Measurements from ENCODE around the gene COL12A1.

The COL12A1 gene

GRCh38 chr6:75102301-75102700, 103.6 kb downstream of the COL12A1 start:
- no peak for DNase-seq (ENCODE audit: low read depth, low spot score)

DNA sequence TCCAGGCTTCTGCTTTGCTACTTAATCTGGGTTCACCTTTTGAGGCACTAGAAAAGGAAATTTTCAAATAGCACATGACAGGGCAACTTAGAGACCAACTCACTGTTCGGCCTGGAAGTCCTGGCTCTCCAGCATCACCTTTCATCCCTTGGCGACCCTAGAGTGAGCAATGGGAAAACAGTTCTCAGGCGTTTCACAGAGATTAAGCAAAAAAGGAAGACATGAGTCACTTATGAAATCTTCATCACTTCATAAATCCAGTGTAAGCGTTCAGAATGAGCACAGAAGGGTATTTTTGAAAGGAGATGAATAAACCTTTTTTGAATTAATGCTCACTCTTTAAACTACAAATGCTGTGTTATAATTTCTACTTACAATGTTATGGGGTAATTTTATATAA, 104.0 kb downstream of the COL12A1 start:
- no peak for DNase-seq (ENCODE audit: low read depth, low spot score)

DNA sequence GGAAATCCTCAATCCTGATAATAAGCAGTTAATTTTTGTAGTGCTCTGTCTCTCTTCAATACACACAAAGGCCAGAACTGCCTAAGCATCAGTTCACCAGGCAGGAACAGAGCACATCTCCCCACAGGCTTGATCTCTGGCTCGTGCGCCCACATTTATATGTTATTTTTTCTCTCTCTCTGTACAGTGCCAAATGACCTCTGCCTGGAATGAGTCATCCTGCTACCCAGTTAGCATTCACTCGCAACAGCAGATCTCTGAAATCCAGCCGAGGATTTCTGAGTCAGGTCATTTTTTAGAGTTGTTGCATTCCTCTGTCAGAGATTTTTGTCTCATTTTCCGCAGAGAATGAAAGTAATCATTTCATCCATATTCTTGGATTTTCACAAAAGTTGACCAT, 107.1 kb downstream of the COL12A1 start:
- DNase-seq (ENCODE audit: low read depth, low spot score): no peak

GRCh38 chr6:75096966-75097365, 108.9 kb downstream of the COL12A1 start:
- DNase-seq (ENCODE audit: low read depth, low spot score): no peak

DNA sequence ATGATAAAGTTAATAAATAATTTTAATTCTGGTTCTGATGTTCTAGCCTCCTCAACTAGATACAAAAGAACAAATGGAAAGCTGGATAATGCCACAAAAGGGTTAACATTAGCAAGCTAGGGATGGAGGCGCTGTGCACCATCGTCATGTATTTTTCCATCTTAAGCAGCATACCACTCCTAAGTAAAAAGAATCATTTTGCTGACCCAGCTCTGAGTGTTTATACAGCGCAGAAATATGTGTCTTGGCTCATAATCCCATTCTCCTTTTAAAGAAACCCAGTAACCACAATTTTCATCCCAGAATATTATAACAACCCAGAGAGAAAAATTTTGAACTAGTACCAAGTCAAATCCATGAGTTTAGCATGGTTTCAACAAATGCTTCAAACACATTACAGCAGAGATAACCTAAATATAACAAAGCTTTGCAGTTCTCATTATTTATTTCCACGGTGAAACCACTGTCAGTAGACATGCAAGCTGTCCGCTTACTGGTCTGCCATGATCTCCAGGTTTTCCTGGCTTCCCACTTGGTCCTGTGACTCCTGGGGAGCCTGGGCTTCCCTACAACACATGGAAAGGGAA, 111.1 kb downstream of the COL12A1 start:
- no peak for DNase-seq (ENCODE audit: low read depth, low spot score)

GRCh38 chr6:75091467-75092190, 114.2 kb downstream of the COL12A1 start:
- DNase-seq (ENCODE audit: low read depth, low spot score): no peak

GRCh38 chr6:75090576-75090975, 115.3 kb downstream of the COL12A1 start:
- DNase-seq (ENCODE audit: low read depth, low spot score): no peak

- no peak for DNase-seq (ENCODE audit: low read depth, low spot score)
Observed at GRCh38 chr6:75089921-75090320, 115.9 kb downstream of the COL12A1 start.

DNA sequence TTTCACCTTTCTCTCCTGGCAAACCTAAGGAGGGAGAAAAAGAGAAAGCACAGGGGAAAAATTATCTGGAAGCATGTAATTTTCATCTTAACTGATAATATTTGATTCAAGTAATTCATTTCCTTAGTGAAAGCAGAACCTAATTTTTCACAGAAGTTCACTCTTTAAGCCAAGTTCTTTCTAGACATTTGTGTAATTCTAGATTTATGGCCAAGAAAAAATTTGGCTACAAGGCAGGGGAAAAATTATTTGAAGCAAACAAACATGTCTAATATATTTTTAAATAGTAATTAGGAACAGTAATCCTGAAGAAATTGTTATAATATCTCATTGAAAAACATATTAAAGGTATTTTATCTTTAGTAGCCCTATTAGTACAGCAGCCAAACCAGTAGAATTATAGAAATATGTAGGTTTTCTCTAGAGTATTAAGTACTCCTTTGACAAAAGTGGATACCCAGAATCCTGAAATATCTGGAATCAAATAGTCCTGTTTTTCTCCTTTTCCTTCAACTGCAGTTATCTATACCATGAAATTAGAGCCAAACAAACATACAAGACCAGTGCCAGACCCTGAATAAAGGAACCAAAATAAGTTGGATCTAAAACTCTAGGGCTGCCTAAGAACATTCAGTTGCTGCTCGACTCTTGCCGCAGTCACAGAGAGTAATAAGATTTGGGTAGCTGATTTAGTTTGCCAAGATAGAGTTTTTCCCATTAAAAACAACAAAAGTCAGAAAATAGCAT, 116.5 kb downstream of the COL12A1 start:
- DNase-seq (ENCODE audit: low read depth, low spot score): no peak

DNA sequence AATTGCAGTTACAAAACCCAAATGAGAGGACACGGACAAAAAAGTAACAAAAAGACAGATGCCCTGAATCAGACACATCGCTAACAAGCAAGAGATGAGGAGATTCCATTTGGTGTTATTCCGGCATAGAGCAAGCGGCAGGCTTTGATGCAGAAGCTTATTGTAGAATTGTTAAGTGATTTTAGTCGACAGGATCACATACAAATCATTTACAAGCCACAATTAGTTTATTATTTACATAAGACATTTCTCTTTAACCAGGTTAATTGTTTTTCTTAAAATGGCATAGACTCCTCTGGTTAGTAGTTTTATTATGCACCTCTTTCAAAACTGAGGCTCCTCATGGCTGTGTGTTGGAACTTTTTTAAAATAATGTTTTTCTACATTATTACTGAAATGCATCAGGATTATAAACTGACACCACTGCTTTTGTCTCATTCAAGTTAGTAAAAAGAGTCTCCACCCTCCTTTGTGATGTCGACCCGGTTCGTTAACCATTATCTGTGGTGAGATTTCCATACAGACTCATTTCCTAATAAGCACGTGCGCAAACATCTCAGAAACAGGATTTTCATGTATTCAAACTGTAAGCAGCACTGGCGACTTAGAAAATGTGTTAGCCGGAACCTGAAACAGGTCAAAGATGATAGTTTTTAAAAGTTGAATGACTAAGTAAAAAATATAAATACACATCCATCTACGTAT, 119.8 kb downstream of the COL12A1 start:
- no peak for DNase-seq (ENCODE audit: low read depth, low spot score)

DNA sequence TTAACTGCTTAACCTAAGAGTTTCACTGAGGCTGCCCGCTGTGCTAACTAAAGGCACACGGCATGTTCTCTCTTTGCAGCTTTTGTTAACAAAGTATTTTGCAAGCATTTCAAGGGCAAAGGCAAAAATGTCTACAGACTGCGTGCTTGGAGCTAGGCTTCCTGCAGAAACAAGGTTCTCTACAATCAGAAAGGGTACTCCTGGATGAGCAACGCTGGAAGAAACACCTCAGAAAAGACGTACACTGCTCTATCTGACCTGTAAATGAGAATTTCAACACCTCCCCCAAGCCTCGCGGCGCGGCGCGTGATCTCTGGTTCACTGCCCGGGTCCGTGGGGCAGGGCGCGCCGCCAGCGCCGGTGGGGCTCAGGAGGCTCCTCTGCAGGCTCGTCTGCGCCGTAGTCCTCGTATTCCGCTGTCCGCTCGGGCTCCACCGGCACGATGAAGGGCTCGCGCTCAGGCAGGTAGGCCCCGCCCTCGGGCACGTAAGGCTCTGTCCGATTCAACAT, 120.9 kb downstream of the COL12A1 start:
- DNase-seq (ENCODE audit: low read depth, low spot score): no peak

GRCh38 chr6:75084018-75084417, 121.8 kb downstream of the COL12A1 start:
- no peak for DNase-seq (ENCODE audit: low read depth, low spot score)

- DNase-seq (ENCODE audit: low read depth, low spot score): no peak
Observed at GRCh38 chr6:75081921-75082320, 123.9 kb downstream of the COL12A1 start.

GRCh38 chr6:75081047-75081446, 124.8 kb downstream of the COL12A1 start:
- no peak for DNase-seq (ENCODE audit: low read depth, low spot score)

DNA sequence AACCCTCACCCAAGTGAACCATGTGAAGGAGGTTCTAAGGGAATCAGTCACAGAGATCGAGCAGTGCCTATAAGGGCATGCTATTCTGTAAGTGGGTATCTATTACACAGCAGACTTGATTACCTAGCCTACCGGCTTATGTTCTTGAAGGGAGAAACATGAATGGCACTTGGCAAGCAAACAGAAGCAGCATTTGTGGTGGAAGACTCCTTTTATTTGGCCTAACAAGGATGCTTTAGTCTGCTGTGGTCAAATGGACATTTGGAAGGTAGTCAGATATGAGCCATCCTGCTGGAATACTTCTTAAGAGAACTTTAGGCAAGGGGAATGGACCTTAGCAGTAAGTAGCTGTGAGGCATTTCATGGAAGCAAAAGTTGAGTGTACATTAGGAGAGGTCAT, 126.3 kb downstream of the COL12A1 start:
- no peak for DNase-seq (ENCODE audit: low read depth, low spot score)

DNA sequence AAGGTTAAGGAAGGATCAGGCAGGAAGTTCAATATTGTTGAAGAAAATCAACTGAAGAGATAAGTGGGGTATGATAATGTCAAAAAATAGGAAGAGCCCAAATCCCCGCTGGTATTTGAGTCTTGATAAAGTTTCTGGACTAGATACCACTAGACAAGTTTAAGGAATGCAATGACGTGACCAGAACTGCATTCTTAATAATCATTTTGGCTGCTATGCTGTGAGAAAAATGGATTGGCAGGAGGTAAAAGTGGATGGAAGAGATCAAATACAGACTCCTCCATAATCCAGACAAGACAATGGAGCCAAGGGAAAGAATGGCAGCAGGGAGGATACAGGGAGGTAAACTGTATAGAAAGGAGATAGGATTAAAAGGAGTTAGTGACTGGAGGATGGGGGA, 128.2 kb downstream of the COL12A1 start:
- DNase-seq (ENCODE audit: low read depth, low spot score): no peak

DNA sequence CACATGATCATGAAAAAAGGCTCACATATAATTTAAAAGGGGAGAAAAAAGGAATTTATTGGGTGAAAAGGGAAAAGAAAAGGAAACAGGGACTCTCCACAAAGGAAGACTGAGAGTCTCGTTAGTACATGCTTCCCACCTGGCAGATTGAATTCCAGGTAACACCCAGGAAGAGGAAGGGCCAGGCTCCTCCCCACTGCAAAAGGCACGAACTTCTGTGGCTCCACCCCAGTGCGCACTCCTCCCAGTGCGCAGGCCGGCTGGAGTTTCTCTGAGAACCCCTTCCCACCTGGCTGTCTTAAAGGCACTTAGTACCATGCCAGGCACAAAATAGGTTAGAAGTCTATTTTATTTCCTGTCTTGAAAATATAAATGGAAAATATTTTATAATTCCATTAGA, 129.8 kb downstream of the COL12A1 start:
- no peak for DNase-seq (ENCODE audit: low read depth, low spot score)

GRCh38 chr6:75070244-75070643, 135.6 kb downstream of the COL12A1 start:
- no peak for DNase-seq (ENCODE audit: low read depth, low spot score)

DNA sequence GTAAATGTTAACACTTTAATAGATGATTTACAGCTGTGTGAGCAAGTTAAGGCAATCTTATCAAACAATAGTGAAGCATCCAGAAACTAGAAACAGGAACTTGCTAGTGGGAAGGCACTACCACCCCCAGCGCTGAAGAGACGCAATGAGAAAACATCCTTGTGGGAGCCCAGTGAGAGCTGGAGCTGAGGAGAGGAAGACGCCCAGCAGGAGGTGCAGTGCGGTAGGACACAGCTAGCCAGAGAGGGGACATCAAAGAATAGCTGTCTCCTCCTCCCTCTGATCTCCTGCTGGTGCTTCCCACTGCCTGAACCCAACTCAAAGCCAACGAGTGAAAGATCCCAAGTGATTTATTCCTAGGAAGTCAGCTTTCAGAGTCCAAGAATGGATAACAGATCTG, 140.3 kb downstream of the COL12A1 start:
- DNase-seq (ENCODE audit: low read depth, low spot score): no peak

- DNase-seq (ENCODE audit: low read depth, low spot score): no peak
Observed at GRCh38 chr6:75052491-75052890, 153.4 kb downstream of the COL12A1 start.

DNA sequence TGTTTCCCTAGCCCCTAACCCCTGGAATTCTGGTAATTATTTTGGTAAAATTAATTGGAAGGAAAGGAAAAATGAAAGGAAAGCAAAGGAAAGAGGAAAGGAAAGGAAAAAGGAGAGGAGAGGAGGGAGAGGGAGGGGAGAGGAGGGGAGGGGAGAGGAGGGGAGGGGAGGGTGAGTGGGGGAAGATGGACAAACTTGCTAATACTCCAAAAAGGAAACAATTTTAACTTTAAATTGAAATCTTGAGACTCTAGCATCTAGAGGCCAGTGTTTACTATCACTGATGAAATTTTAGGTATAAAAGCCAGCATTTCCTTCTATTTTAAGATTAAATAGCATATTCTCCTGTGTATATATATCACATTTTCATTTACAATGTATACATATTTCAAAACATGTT, 156.5 kb downstream of the COL12A1 start:
- no peak for DNase-seq (ENCODE audit: low read depth, low spot score)

- no peak for DNase-seq (ENCODE audit: low read depth, low spot score)
Observed at GRCh38 chr6:75044846-75045245, 161.0 kb downstream of the COL12A1 start.

All from activated naive CD8-positive, alpha-beta T cell treated with anti-CD3 and anti-CD28 coated beads, Interleukin-2, amount 50 U/mL, for 16 hours (primary cell).